ENCODE data around the gene NCAM1.

GRCh38 chr11:113249786-113250185, 288.6 kb downstream of the NCAM1 start:
- TF ChIP-seq CTCF (IDR thresholded peaks at IDR 0.05; ENCODE audit: insufficient read depth, low read length), result no peak
- no peak for TF ChIP-seq POLR2AphosphoS5 (IDR thresholded peaks at IDR 0.05; ENCODE audit: low read depth)
- TF ChIP-seq GABPA (IDR thresholded peaks at IDR 0.05; ENCODE audit: low read depth), result no peak
- TF ChIP-seq, protein P1, sequence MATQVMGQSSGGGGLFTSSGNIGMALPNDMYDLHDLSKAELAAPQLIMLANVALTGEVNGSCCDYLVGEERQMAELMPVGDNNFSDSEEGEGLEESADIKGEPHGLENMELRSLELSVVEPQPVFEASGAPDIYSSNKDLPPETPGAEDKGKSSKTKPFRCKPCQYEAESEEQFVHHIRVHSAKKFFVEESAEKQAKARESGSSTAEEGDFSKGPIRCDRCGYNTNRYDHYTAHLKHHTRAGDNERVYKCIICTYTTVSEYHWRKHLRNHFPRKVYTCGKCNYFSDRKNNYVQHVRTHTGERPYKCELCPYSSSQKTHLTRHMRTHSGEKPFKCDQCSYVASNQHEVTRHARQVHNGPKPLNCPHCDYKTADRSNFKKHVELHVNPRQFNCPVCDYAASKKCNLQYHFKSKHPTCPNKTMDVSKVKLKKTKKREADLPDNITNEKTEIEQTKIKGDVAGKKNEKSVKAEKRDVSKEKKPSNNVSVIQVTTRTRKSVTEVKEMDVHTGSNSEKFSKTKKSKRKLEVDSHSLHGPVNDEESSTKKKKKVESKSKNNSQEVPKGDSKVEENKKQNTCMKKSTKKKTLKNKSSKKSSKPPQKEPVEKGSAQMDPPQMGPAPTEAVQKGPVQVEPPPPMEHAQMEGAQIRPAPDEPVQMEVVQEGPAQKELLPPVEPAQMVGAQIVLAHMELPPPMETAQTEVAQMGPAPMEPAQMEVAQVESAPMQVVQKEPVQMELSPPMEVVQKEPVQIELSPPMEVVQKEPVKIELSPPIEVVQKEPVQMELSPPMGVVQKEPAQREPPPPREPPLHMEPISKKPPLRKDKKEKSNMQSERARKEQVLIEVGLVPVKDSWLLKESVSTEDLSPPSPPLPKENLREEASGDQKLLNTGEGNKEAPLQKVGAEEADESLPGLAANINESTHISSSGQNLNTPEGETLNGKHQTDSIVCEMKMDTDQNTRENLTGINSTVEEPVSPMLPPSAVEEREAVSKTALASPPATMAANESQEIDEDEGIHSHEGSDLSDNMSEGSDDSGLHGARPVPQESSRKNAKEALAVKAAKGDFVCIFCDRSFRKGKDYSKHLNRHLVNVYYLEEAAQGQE (IDR thresholded peaks at IDR 0.05; ENCODE audit: insufficient replicate concordance, low read depth), result no peak

Measured in HL-60 (cell line).